ENCODE results near the gene SELPLG.

DNA sequence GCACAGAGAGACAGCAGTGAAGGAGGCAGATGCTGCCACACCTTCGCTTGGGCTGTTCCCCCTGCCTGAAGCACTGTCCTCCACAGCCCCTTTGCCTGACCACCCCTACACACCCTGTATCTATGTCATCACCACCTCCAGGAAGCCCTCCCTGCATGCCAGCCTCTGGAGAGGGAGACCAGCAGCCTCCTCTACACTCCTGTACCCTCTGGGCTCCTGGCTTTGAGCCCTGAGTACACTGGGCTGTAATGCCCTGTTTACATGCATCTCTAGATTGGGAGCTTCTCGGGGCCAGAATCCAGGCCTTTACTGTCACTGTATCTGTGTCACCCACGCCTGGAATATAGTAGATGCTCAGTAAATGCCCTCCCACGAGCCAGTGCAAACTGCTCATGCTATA, 30.0 kb downstream of the SELPLG start:
- TF ChIP-seq, protein P1, sequence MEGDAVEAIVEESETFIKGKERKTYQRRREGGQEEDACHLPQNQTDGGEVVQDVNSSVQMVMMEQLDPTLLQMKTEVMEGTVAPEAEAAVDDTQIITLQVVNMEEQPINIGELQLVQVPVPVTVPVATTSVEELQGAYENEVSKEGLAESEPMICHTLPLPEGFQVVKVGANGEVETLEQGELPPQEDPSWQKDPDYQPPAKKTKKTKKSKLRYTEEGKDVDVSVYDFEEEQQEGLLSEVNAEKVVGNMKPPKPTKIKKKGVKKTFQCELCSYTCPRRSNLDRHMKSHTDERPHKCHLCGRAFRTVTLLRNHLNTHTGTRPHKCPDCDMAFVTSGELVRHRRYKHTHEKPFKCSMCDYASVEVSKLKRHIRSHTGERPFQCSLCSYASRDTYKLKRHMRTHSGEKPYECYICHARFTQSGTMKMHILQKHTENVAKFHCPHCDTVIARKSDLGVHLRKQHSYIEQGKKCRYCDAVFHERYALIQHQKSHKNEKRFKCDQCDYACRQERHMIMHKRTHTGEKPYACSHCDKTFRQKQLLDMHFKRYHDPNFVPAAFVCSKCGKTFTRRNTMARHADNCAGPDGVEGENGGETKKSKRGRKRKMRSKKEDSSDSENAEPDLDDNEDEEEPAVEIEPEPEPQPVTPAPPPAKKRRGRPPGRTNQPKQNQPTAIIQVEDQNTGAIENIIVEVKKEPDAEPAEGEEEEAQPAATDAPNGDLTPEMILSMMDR (IDR thresholded peaks at IDR 0.05; ENCODE audit: insufficient read depth, low read length) = no peak
- TF ChIP-seq POLR2AphosphoS5 (IDR thresholded peaks at IDR 0.05; ENCODE audit: low read depth) = no peak
